Activated T-helper 1 cell treated with anti-CD3 and anti-CD28 coated beads, Interleukin-2, amount 50 U/mL, for 16 hours (primary cell): ENCODE data around the gene ETAA1.

Experiments used
- DNase-seq, 2 donors: peaks; one replicate each; pipeline ENCODE4 v3.0.0-alpha.2; 2020; ENCODE audit warnings: low read depth in 1 of 2, low spot score in 1 of 2

Gene ETAA1

DNA sequence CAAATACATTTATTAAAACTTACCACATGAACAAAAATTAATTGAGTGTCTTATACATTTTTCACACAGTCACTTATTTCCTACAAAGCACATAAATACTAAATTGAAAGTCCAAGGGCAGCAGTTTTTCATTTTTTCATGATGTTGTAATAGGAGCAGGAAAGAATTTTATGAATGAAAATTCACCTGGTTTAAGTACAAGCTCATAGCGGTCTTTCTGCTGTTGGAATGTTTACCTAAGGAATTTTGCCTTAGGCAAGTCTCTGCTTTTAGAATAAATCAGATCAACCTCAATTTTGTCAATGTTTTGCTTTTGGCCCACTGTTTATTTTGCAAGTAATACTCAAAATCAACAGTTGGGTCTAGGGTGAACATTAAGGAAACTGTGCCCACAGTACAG is 40.0 kb downstream of the ETAA1 start:
- DNase-seq = no peak

DNA sequence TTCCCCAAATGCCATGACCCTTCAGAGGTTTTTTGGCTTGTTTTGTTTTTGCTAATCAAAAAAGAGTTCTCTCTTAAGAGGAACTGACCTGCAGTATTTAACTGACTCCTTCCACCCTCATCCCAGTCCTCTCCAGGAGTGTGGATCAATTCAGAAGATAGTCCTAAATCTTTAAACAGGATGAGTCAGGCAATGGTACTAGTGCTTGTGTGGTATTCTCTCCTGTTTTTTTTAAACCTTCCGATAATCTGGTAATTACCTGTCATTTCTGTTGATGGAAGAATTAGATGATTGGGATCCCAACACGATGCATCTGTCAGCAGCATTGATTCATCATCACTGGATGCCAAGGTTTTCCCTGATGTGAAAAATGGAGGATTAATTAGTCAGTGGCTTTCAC is 41.2 kb downstream of the ETAA1 start:
- no peak for DNase-seq

DNA sequence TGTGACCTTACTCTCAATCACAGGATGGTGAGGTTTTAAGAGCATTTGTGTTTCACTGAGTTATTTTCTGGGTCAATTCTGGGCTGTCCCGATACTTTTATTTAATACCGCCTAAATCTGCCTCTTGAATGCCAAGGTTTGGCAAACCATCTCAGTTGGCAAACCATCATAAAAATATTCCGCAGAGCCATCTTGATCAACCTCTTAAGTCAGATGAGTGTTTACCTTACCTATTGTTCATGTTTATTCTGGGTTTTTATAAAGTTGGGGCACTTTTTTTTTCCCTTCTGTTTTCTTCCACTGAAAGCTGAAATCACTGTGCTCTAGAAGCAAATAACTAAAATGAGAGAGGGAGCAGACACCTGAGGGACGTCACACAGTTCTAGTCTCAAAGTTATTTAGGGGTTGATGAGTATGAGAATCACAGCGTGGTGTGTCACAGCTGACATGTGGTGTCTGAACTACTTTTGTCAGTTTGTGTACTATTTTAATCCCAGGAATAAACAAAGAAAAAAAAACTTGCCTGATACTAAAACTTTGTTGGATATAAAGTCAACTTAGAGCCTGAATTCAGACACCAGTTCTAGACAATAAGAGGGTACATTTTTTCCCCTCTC is 48.6 kb downstream of the ETAA1 start:
- no peak for DNase-seq

DNA sequence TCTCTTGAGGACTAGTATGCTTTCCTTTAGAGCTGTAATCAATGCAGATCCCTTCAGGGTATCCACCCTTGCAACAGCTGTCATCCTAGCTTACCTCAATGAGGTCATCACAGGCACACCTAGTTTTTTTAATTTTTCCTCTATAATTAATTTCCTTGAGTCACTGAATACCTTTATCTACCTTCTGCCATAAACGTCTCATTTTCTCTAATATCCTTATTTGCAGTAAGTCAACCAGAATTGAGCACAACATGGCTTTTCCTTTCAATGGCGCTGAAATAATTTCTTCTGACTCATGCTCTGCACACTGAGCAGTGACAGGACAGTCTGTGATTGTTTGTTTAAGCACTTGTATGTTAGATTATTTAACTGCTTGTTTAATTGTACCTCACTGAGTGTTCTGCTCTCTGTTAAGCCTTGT is 49.4 kb downstream of the ETAA1 start:
- DNase-seq = no peak

DNA sequence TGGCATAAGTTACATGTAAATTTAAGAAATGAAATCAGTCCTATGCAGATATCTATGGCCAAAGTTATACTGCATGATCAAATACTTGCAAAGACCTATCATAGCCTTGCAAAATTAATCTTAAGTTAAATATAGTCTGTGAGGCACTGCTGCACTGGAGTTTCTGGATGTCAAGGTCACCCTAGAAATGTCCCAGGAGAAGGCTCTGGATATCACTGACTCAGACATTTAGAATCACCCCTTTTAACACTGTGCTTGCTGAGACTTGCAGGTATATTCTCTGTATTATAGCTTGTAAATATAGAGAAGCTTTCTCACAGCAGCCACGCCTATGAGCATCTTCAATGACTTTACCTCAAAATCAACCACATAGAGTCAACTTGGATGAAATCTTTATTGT is 51.5 kb downstream of the ETAA1 start:
- DNase-seq = no peak

DNA sequence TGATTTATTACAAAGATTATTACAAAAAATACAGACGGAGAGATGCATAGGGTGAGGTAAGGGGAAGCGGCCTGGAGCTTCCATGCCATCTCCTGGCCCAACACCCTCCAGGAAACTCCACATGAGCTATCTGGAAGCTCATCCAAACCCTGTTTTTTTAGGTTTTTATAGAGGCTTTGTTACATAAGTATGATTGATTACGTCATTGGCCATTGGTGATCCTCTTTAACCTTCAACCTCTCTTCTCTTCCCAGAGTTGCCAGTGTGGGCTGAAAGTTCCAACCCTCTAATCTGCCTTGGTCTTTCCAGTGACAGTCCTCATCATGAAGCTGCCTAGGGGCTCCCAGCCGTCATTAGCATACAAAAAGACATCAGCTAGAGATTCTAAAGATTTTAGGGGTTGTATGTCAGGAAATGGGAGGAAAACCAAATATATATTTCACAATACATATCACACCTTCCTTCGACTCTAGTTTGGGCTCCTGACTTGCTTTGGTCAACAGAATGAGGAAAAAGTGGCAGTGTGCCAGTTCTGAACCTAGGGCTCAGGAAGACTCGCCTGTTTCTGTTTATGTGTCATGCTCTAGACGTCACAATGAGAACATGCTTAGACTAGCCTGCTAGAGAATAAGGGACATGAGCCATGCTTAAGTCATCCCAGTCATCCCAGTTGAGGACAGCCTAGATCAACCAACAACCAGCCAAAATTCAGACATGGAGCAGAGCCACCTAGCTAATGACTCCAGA is 54.1 kb downstream of the ETAA1 start:
- no peak for DNase-seq

DNA sequence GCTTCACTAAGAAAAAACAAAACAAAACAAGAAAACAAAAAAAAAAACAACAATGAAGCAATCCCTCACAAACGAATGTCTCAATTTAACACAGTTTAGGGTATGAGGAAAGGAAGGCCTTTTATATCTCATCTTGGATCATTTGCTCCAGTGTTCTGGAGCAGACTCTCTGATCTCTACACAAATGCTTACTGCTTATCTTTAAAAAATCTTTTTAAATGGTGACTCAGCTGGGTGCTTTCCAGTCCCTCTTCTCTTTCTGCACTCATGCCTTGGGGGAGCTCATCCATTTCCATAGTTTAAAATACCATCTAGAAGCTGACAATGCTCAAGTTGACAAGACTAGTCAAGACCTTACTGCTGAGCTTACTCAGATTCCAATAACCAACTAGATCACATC is 56.2 kb downstream of the ETAA1 start:
- no peak for DNase-seq

DNA sequence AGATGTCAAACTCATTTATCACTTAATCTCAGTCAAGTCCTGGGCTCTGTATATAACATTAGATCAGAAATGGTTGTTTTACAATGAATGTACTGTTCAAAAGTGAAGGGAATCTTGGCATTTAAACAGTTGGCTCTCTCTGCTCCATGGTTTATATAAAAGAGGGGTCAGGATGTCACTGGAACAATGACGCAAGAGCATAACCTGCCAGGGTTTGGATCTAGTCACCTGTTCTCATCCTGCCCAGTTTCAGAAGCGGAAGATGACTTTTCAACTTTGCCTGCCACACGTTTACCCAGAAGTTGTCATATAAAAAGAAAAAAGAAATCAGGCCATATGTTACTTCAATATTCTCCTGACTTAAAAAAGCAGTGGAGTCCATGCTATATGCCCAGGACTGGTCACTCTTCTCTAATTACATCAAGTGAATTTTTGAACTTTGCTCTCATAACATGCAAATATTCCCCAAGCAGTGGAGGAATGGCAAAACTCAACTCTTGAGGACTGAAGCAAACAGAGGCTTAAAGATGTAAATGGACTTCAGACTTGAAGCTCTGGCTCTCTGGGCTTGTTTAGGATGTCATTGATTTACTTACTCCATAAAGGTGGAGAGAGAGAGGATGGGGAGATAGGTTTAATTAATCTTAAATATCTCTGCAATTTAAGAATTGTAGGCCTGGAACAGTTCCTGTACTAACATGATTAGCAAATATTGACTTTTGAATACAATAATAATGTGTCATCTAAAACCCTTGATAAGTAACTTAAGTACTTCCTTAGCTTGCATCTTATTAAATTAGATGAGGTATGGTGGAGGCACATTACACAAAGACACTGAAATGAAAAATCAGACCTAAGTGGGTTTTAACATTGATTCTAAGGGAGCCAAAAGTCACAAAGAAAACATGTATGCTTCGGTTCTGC is 58.3 kb downstream of the ETAA1 start:
- DNase-seq = no peak

DNA sequence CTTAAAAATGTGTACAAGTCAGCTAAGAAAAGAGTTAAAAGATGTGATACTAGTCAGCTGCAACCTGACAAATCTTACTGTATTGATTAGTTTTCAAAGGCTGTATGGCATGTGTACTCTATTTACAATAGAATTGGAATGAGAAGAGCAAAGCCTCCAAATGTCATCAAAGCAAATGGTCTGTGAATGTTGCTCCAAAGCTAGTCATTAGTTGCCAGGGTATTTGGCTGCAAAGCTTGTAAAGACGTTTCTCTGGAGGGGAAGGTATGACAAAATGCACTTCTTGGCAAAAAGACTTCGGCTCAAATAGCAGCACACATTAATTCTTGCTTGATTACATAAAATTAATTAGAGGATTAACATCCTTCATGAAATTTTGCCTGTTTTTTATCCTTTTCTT is 59.3 kb downstream of the ETAA1 start:
- no peak for DNase-seq

DNA sequence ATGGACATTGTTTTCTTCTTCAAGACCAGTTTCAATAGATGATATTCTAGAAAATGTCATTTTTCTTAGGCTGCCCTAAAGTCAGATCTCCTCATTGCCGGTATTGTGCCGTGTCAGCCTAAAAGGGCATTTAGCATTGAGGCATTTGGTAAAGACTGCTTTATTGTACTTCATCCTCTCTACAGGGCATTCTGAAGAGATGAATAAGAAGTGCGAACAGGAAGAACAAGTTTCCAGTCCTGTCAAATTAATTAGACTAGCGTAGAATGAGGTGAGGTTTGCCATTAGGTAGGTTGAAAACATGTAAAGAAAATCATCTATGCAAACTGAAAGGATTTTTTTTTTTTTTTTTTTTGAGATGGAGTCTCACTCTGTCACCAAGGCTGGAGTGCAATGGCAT is 60.6 kb downstream of the ETAA1 start:
- no peak for DNase-seq

DNA sequence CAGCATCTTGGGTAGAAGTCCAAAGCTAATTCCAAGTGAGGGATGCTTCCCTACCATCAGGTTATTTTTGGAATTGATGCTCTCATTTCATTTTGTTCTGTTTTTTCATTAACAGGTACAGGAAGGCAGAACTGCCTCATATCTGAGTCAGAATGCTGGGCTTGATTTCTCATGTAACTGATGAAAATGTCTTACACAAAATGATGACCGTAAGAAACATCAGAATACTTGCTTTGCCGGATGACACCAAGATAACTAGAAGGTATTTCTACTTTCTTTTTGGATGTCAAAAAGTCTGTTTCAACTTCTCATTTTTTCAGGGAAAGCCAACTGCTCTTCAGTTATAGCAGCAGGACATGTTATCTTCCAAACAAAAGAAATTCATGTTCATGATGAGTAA is 62.6 kb downstream of the ETAA1 start:
- no peak for DNase-seq
